ENCODE results near the gene POU5F2.

DNA sequence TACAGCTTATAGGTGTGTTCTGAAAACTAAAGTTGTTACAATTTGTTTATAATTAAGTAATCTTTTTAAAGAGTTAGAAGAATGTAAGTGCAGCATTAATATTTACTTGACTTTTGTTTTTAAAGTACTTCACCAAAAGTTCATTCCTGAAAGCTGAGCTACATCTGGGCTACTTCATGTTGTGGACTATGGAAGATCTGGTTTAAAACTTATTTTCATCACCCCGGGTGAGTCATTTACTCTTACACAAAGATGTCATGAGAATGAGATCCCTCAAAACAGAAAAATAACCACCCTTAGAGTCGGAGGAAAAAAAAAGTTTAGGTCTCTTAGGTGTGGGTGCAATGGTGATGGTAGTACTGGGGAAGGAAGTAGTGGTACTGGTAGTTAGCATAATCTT, 5.1 kb downstream of the POU5F2 start:
- TF ChIP-seq, protein P1, sequence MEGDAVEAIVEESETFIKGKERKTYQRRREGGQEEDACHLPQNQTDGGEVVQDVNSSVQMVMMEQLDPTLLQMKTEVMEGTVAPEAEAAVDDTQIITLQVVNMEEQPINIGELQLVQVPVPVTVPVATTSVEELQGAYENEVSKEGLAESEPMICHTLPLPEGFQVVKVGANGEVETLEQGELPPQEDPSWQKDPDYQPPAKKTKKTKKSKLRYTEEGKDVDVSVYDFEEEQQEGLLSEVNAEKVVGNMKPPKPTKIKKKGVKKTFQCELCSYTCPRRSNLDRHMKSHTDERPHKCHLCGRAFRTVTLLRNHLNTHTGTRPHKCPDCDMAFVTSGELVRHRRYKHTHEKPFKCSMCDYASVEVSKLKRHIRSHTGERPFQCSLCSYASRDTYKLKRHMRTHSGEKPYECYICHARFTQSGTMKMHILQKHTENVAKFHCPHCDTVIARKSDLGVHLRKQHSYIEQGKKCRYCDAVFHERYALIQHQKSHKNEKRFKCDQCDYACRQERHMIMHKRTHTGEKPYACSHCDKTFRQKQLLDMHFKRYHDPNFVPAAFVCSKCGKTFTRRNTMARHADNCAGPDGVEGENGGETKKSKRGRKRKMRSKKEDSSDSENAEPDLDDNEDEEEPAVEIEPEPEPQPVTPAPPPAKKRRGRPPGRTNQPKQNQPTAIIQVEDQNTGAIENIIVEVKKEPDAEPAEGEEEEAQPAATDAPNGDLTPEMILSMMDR (IDR thresholded peaks at IDR 0.05; ENCODE audit: low read depth, low read length, missing input control) = no peak
- TF ChIP-seq NR2F2 (IDR thresholded peaks at IDR 0.05) = no peak
- no peak for TF ChIP-seq MAX (IDR thresholded peaks at IDR 0.05)
- no peak for TF ChIP-seq EGR1 (IDR thresholded peaks at IDR 0.05; ENCODE audit: low read depth in 2 of 2)
- TF ChIP-seq RAD21 (IDR thresholded peaks at IDR 0.05) = no peak
- TF ChIP-seq SP1 (IDR thresholded peaks at IDR 0.05) = no peak
- no peak for TF ChIP-seq ZBTB33 (IDR thresholded peaks at IDR 0.05)
- no peak for TF ChIP-seq TAF1 (conservative IDR thresholded peaks at IDR 0.05)
- no peak for TF ChIP-seq YY1 (IDR thresholded peaks at IDR 0.05)
- TF ChIP-seq REST (IDR thresholded peaks at IDR 0.05) = no peak
- no peak for TF ChIP-seq FOXA1 (IDR thresholded peaks at IDR 0.05)
- no peak for TF ChIP-seq GABPA (IDR thresholded peaks at IDR 0.05 in 1 of 2, conservative IDR thresholded peaks at IDR 0.05 in 1 of 2)
- TF ChIP-seq RXRA (IDR thresholded peaks at IDR 0.05) = no peak
- TF ChIP-seq JUND (IDR thresholded peaks at IDR 0.05) = no peak

Measured in liver (tissue), 3 donors.